ENCODE results near the gene RNF112.
A peak's percentile ranks its signal among the peaks of the same experiment; 100 is the strongest.

- TF ChIP-seq CTCF (IDR thresholded peaks at IDR 0.05): no peak
- TF ChIP-seq POLR2A (IDR thresholded peaks at IDR 0.05): no peak
- TF ChIP-seq POLR2AphosphoS5 (IDR thresholded peaks at IDR 0.05): peak; percentile 47
- no peak for TF ChIP-seq EP300 (IDR thresholded peaks at IDR 0.05)
These were observed 53.3 kb downstream of the RNF112 start for GRCh38 chr17:19464031-19465026.
